Adrenal gland (tissue), 12 donors: Measurements from ENCODE around the gene ATP6V0C. TPM values are rescaled to one million over a fixed set of nuclear protein-coding genes. Genes with fewer than 3 reads are reported as not detected.

Experiments used
- DNase-seq, 7 donors: peaks; one replicate each; pipeline ENCODE4 v3.0.0-alpha.2; 2019 to 2020
- H3K27ac ChIP-seq, 5 donors: fragments of 200-600 bp; sonication (generic) in 4 of 5; 1 replicate in 3 of 5; 2 replicates in 2 of 5; pipeline versions ENCODE4 v1.5.1 to v1.8.0; 2016 to 2020; ENCODE audit warnings: mild to moderate bottlenecking in 1 of 5
- H3K27me3 ChIP-seq: fragments of 200-600 bp; 2 replicates; pipeline ENCODE4 v1.8.0; 2021
- H3K36me3 ChIP-seq, 2 donors: fragments of 200-600 bp; replicated peaks in 1 of 2; 1 replicate in 1 of 2; 2 replicates in 1 of 2; pipeline versions ENCODE4 v1.5.1 to v1.8.0; 2018 to 2022
- H3K4me1 ChIP-seq, 2 donors: fragments of 200-600 bp; replicated peaks in 1 of 2; 1 replicate in 1 of 2; 2 replicates in 1 of 2; pipeline versions ENCODE4 v1.5.1 to v1.8.0; 2018 to 2021
- H3K4me3 ChIP-seq, 4 donors: fragments of 200-600 bp; sonication (generic) in 3 of 4; one replicate each; pipeline ENCODE4 v1.5.1; 2016 to 2018
- H3K9me3 ChIP-seq, 3 donors: fragments of 200-600 bp; sonication (generic) in 1 of 3; replicated peaks in 1 of 3; 1 replicate in 2 of 3; 2 replicates in 1 of 3; pipeline versions ENCODE4 v1.5.1 to v1.8.0; 2016 to 2021
- CTCF ChIP-seq, 6 experiments: fragments of 450-650 bp in 4 of 6; fragments of 200-600 bp in 2 of 6; sonication (generic) in 1 of 6; IDR thresholded peaks; 1 replicate in 5 of 6; 2 replicates in 1 of 6; pipeline versions ENCODE4 v1.5.1 to v1.8.0; 2016 to 2021; ENCODE audit warnings: antibody characterized with exemption in 6 of 6, mild to moderate bottlenecking in 2 of 6, moderate library complexity in 1 of 6
- POLR2A ChIP-seq, 2 donors: fragments of 450-650 bp; IDR thresholded peaks; one replicate each; pipeline ENCODE4 v1.6.1; 2017; ENCODE audit warnings: antibody characterized with exemption in 2 of 2, mild to moderate bottlenecking in 2 of 2, moderate library complexity in 1 of 2
- WGBS, 4 donors: extraction: QIAGEN DNeasy Blood & Tissue Kit in 2 of 4; methylation state at CpG; one replicate each; pipeline versions ENCODE4 v1.1.5 to v1.1.7; 2013 to 2017; 5-methylcytosine and 5-hydroxymethylcytosine counted together
- intact Hi-C, 2 donors: fragments of 100-400 bp; cut with DNase I; formaldehyde crosslinking; loops; one replicate each; pipeline versions ENCODE4 v1.14.1 to v1.15.0; 2022 to 2023
- polyA plus RNA-seq, 3 donors: library from polyadenylated mRNA; stranded (reverse); fragments of 200-250 nt in 2 of 3; fragments of 350-450 nt in 1 of 3; fragmentation: Illumina TruSeq in 1 of 3; extraction: RNeasy Lipid Tissue Mini Kit (QIAGEN cat#74804) in 1 of 3; gene quantifications; one replicate each; pipeline ENCODE4 v1.2.3, GENCODE V29; 2013 to 2014
- total RNA-seq, 9 donors: library from RNA; depleted of rRNA in 4 of 9; stranded (reverse); fragments of >200 nt in 4 of 9; fragments of 120-200 nt in 1 of 9; fragmentation: NEBNext Ultra II Directional in 1 of 9; extraction: Animal tissue kit (Norgen Biotek cat#: 25700) in 1 of 9; gene quantifications; one replicate each; pipeline versions ENCODE4 v1.1.0 to v1.2.4, GENCODE V29; 2013 to 2023
- donor health status: healthy with polysubstance abuse.
- donor health status: Bipolar disorder and iron deficiency.
- donor health status: DM: yes; HTN: yes; CAD: no.
- donor health status: DM: no; HTN: no; CAD: no.
- donor health status: DM: no; HTN: no; CAD: no.
- donor health status: DM: yes; HTN: yes; CAD: no.

Gene ATP6V0C
- total and polyA plus RNA-seq, 12 donors = 26.5 to 318 (median 133) TPM

GRCh38 chr16:2494616-2495015 is 19.1 kb upstream of the ATP6V0C start:
- intact Hi-C loops = loop anchor here (5.0 to 10.0 kb wide), 3 partner anchors 47 to 200 kb away; no protein-coding TSS in a partner anchor
- no peaks in the 10 kb centered on the region for H3K27me3 ChIP-seq
- no peak for DNase-seq
- no peak overlapping the region for H3K4me3 ChIP-seq
- no peak for TF ChIP-seq POLR2A (IDR thresholded peaks at IDR 0.05)
- no peak for TF ChIP-seq CTCF (IDR thresholded peaks at IDR 0.05)
- peaks cover 0 to 15% of the 10 kb centered on the region in 2 donors for H3K4me1 ChIP-seq
- H3K36me3 ChIP-seq = peaks cover 0 to 9% of the 10 kb centered on the region in 2 donors
- WGBS, 4 donors = 86 to 93% (median 89%) methylated on average over 5 of the region's 5 CpGs
- H3K9me3 ChIP-seq = no peaks in the 10 kb centered on the region
- no peak overlapping the region for H3K27ac ChIP-seq

GRCh38 chr16:2495041-2495440 is 18.7 kb upstream of the ATP6V0C start:
- Histone ChIP-seq H3K4me3 (no peak overlapping the region), H3K9me3 (no peaks in the 10 kb centered on the region), H3K36me3 (peaks cover 0 to 9% of the 10 kb centered on the region in 2 donors), H3K27me3 (no peaks in the 10 kb centered on the region), H3K4me1 (peaks cover 0 to 15% of the 10 kb centered on the region in 2 donors), H3K27ac (no peak overlapping the region)
- DNase-seq = no peak
- WGBS, 4 donors = 83 to 95% (median 88%) methylated on average over 5 of the region's 5 CpGs
- intact Hi-C loops = loop anchor here (5.0 to 10.0 kb wide), 3 partner anchors 48 to 200 kb away; no protein-coding TSS in a partner anchor
- TF ChIP-seq POLR2A (IDR thresholded peaks at IDR 0.05) = no peak
- no peak for TF ChIP-seq CTCF (IDR thresholded peaks at IDR 0.05)

GRCh38 chr16:2496223-2497115 is 17.3 kb upstream of the ATP6V0C start:
- no peak for DNase-seq
- H3K9me3 ChIP-seq = no peaks in the 10 kb centered on the region
- 94 to 96% (median 95%) methylated on average over 27 to 62 of the region's 62 CpGs for WGBS, 4 donors
- peak overlapping the region in 1 of 5 donors; percentile 47 for H3K27ac ChIP-seq
- H3K4me1 ChIP-seq = peaks cover 0 to 18% of the 10 kb centered on the region in 2 donors
- no peak for TF ChIP-seq POLR2A (IDR thresholded peaks at IDR 0.05)
- TF ChIP-seq CTCF (IDR thresholded peaks at IDR 0.05) = no peak
- H3K36me3 ChIP-seq = peaks cover 0 to 9% of the 10 kb centered on the region in 2 donors
- intact Hi-C loops = loop anchor here (5.0 to 10.0 kb wide), 3 partner anchors 49 to 202 kb away; no protein-coding TSS in a partner anchor
- H3K27me3 ChIP-seq = no peaks in the 10 kb centered on the region
- no peak overlapping the region for H3K4me3 ChIP-seq

- DNase-seq = peak in 6 of 7 donors; percentile 58 to 82 (median 72)
- no peaks in the 10 kb centered on the region for H3K9me3 ChIP-seq
- TF ChIP-seq CTCF (IDR thresholded peaks at IDR 0.05) = no peak
- no peak for TF ChIP-seq POLR2A (IDR thresholded peaks at IDR 0.05)
- no peak overlapping the region for H3K4me3 ChIP-seq
- H3K36me3 ChIP-seq = peaks cover 0 to 9% of the 10 kb centered on the region in 2 donors
- 42 to 73% (median 57%) methylated on average over 8 to 21 of the region's 21 CpGs for WGBS, 4 donors
- peak overlapping the region in 1 of 5 donors; percentile 47 for H3K27ac ChIP-seq
- intact Hi-C loops = loop anchor here (5.0 to 10.0 kb wide), 3 partner anchors 50 to 202 kb away; no protein-coding TSS in a partner anchor
- peaks cover 0 to 24% of the 10 kb centered on the region in 2 donors for H3K4me1 ChIP-seq
- H3K27me3 ChIP-seq = no peaks in the 10 kb centered on the region
Observed at GRCh38 chr16:2497116-2497630, 16.6 kb upstream of the ATP6V0C start.
